ENCODE results near the gene GGNBP2.

GGNBP2 gene

GRCh38 chr17:36544307-36545076, at the start of gene GGNBP2:
GGNBP2 (plus strand) TSS chr17:36544919; CDS start chr17:36545725, 806 bp downstream.
- H3K27me3 Mint-ChIP-seq: no peaks in the 10 kb centered on the region
- intact Hi-C loops (cut with micrococcal nuclease): loop anchor here (1.0 to 5.0 kb wide), 3 partner anchors 9 to 403 kb away; partner anchors contain the start of genes AATF and DHRS11
- peaks cover 21% of the 10 kb centered on the region for H3K4me1 Mint-ChIP-seq (ENCODE audit: low read depth)
- H3K9me3 Mint-ChIP-seq: no peaks in the 10 kb centered on the region
- peaks cover 54% of the 10 kb centered on the region for H3K36me3 Mint-ChIP-seq (ENCODE audit: low read depth)
- H3K4me3 Mint-ChIP-seq: peak within 1 kb of the TSS; percentile 98
- H3K27ac Mint-ChIP-seq: peak within 1 kb of the TSS; percentile 99

GRCh38 chr17:36495076-36495578, 49.6 kb upstream of the GGNBP2 start:
- intact Hi-C loops (cut with micrococcal nuclease): no loop called here
- Mint-ChIP-seq H3K27me3 (no peaks in the 10 kb centered on the region), H3K9me3 (no peaks in the 10 kb centered on the region), H3K27ac (no peak overlapping the region), H3K36me3 (ENCODE audit: low read depth) (peaks cover 86% of the 10 kb centered on the region), H3K4me3 (no peak overlapping the region), H3K4me1 (ENCODE audit: low read depth) (peaks cover 8% of the 10 kb centered on the region)

GRCh38 chr17:36496018-36496789, 48.5 kb upstream of the GGNBP2 start:
- Mint-ChIP-seq H3K27ac (no peak overlapping the region), H3K36me3 (ENCODE audit: low read depth) (peaks cover 91% of the 10 kb centered on the region)

GRCh38 chr17:36498155-36498554, 46.6 kb upstream of the GGNBP2 start:
- intact Hi-C loops (cut with micrococcal nuclease): no loop called here
- Mint-ChIP-seq H3K9me3 (no peaks in the 10 kb centered on the region), H3K36me3 (ENCODE audit: low read depth) (peaks cover 91% of the 10 kb centered on the region), H3K4me3 (no peak overlapping the region), H3K4me1 (ENCODE audit: low read depth) (no peaks in the 10 kb centered on the region), H3K27me3 (no peaks in the 10 kb centered on the region), H3K27ac (no peak overlapping the region)

More at GRCh38 chr17:36496018-36496789, 48.5 kb upstream of the GGNBP2 start:
- H3K27me3 Mint-ChIP-seq: no peaks in the 10 kb centered on the region
- H3K4me1 Mint-ChIP-seq (ENCODE audit: low read depth): peaks cover 5% of the 10 kb centered on the region
- intact Hi-C loops (cut with micrococcal nuclease): no loop called here
- H3K9me3 Mint-ChIP-seq: no peaks in the 10 kb centered on the region
- H3K4me3 Mint-ChIP-seq: no peak overlapping the region

GRCh38 chr17:36498560-36499300, 46.0 kb upstream of the GGNBP2 start:
- Mint-ChIP-seq H3K27me3 (no peaks in the 10 kb centered on the region), H3K4me3 (no peak overlapping the region), H3K4me1 (ENCODE audit: low read depth) (no peaks in the 10 kb centered on the region), H3K36me3 (ENCODE audit: low read depth) (peaks cover 91% of the 10 kb centered on the region), H3K27ac (no peak overlapping the region), H3K9me3 (no peaks in the 10 kb centered on the region)
- intact Hi-C loops (cut with micrococcal nuclease): no loop called here

- no peaks in the 10 kb centered on the region for H3K27me3 Mint-ChIP-seq
- H3K4me3 Mint-ChIP-seq: no peak overlapping the region
- intact Hi-C loops (cut with micrococcal nuclease): no loop called here
- no peak overlapping the region for H3K27ac Mint-ChIP-seq
- no peaks in the 10 kb centered on the region for H3K4me1 Mint-ChIP-seq (ENCODE audit: low read depth)
- H3K36me3 Mint-ChIP-seq (ENCODE audit: low read depth): peaks cover 91% of the 10 kb centered on the region
- H3K9me3 Mint-ChIP-seq: no peaks in the 10 kb centered on the region
These were observed 43.9 kb upstream of the GGNBP2 start for GRCh38 chr17:36500745-36501225.

- peaks cover 91% of the 10 kb centered on the region for H3K36me3 Mint-ChIP-seq (ENCODE audit: low read depth)
- no peak overlapping the region for H3K4me3 Mint-ChIP-seq
- no peaks in the 10 kb centered on the region for H3K4me1 Mint-ChIP-seq (ENCODE audit: low read depth)
- no peak overlapping the region for H3K27ac Mint-ChIP-seq
- H3K9me3 Mint-ChIP-seq: no peaks in the 10 kb centered on the region
- no peaks in the 10 kb centered on the region for H3K27me3 Mint-ChIP-seq
- intact Hi-C loops (cut with micrococcal nuclease): no loop called here
These were observed 43.4 kb upstream of the GGNBP2 start for GRCh38 chr17:36501351-36501750.

GRCh38 chr17:36501963-36502362, 42.8 kb upstream of the GGNBP2 start:
- intact Hi-C loops (cut with micrococcal nuclease): no loop called here
- no peak overlapping the region for H3K27ac Mint-ChIP-seq
- peaks cover 91% of the 10 kb centered on the region for H3K36me3 Mint-ChIP-seq (ENCODE audit: low read depth)
- no peaks in the 10 kb centered on the region for H3K9me3 Mint-ChIP-seq
- H3K27me3 Mint-ChIP-seq: no peaks in the 10 kb centered on the region
- no peaks in the 10 kb centered on the region for H3K4me1 Mint-ChIP-seq (ENCODE audit: low read depth)
- no peak overlapping the region for H3K4me3 Mint-ChIP-seq

GRCh38 chr17:36503456-36504155, 41.1 kb upstream of the GGNBP2 start:
- no peaks in the 10 kb centered on the region for H3K27me3 Mint-ChIP-seq
- H3K27ac Mint-ChIP-seq: no peak overlapping the region
- intact Hi-C loops (cut with micrococcal nuclease): no loop called here
- no peaks in the 10 kb centered on the region for H3K4me1 Mint-ChIP-seq (ENCODE audit: low read depth)
- no peak overlapping the region for H3K4me3 Mint-ChIP-seq
- H3K36me3 Mint-ChIP-seq (ENCODE audit: low read depth): peaks cover 87% of the 10 kb centered on the region
- no peaks in the 10 kb centered on the region for H3K9me3 Mint-ChIP-seq

- H3K9me3 Mint-ChIP-seq: no peaks in the 10 kb centered on the region
- intact Hi-C loops (cut with micrococcal nuclease): no loop called here
- H3K4me1 Mint-ChIP-seq (ENCODE audit: low read depth): no peaks in the 10 kb centered on the region
- no peak overlapping the region for H3K27ac Mint-ChIP-seq
- no peak overlapping the region for H3K4me3 Mint-ChIP-seq
- no peaks in the 10 kb centered on the region for H3K27me3 Mint-ChIP-seq
- peaks cover 87% of the 10 kb centered on the region for H3K36me3 Mint-ChIP-seq (ENCODE audit: low read depth)
These were observed 40.6 kb upstream of the GGNBP2 start for GRCh38 chr17:36504156-36504545.

- intact Hi-C loops (cut with micrococcal nuclease): no loop called here
- Mint-ChIP-seq H3K4me1 (ENCODE audit: low read depth) (no peaks in the 10 kb centered on the region), H3K36me3 (ENCODE audit: low read depth) (peaks cover 96% of the 10 kb centered on the region), H3K27ac (no peak overlapping the region), H3K4me3 (no peak overlapping the region), H3K9me3 (no peaks in the 10 kb centered on the region), H3K27me3 (no peaks in the 10 kb centered on the region)
These were observed 39.5 kb upstream of the GGNBP2 start for GRCh38 chr17:36505171-36505570.

- H3K27ac Mint-ChIP-seq: no peak overlapping the region
- intact Hi-C loops (cut with micrococcal nuclease): no loop called here
- no peaks in the 10 kb centered on the region for H3K9me3 Mint-ChIP-seq
- no peaks in the 10 kb centered on the region for H3K4me1 Mint-ChIP-seq (ENCODE audit: low read depth)
- H3K27me3 Mint-ChIP-seq: no peaks in the 10 kb centered on the region
- no peak overlapping the region for H3K4me3 Mint-ChIP-seq
- H3K36me3 Mint-ChIP-seq (ENCODE audit: low read depth): peaks cover 96% of the 10 kb centered on the region
These were observed 38.4 kb upstream of the GGNBP2 start for GRCh38 chr17:36506249-36506826.

GRCh38 chr17:36506831-36507230, 37.9 kb upstream of the GGNBP2 start:
- Mint-ChIP-seq H3K27me3 (no peaks in the 10 kb centered on the region), H3K36me3 (ENCODE audit: low read depth) (peaks cover 96% of the 10 kb centered on the region), H3K9me3 (no peaks in the 10 kb centered on the region), H3K4me1 (ENCODE audit: low read depth) (no peaks in the 10 kb centered on the region), H3K4me3 (no peak overlapping the region), H3K27ac (no peak overlapping the region)
- intact Hi-C loops (cut with micrococcal nuclease): no loop called here
